ENCODE measurements around the gene AP4S1.
"Not testable (repeated sequence)": the region's sequence is repeated elsewhere in the genome, so short reads cannot be mapped to it uniquely, and the experiment has no call there.

The AP4S1 gene

GRCh38 chr14:31051511-31051910 is 26.1 kb downstream of the AP4S1 start:
- peaks cover 9% of the 10 kb centered on the region for H3K36me3 Mint-ChIP-seq (ENCODE audit: low read depth)
- no peak overlapping the region for H3K27ac Mint-ChIP-seq
- DNase-seq = no peak
- no peaks in the 10 kb centered on the region for H3K9me3 Mint-ChIP-seq
- H3K4me3 Mint-ChIP-seq = no peak overlapping the region
- no peak for TF ChIP-seq CTCF (IDR thresholded peaks at IDR 0.05)
- no peaks in the 10 kb centered on the region for H3K4me1 Mint-ChIP-seq
- H3K27me3 Mint-ChIP-seq (ENCODE audit: low read depth, poor library complexity) = no peaks in the 10 kb centered on the region

- H3K9me3 Mint-ChIP-seq; H3K27me3 Mint-ChIP-seq (ENCODE audit: low read depth, poor library complexity); H3K36me3 Mint-ChIP-seq (ENCODE audit: low read depth); H3K27ac Mint-ChIP-seq; DNase-seq; H3K4me3 Mint-ChIP-seq; H3K4me1 Mint-ChIP-seq: not testable (repeated sequence)
Measured at GRCh38 chr14:31052905-31053586, 27.6 kb downstream of the AP4S1 start.

- H3K27ac Mint-ChIP-seq = no peak overlapping the region
- H3K4me3 Mint-ChIP-seq = no peak overlapping the region
- DNase-seq = no peak
- H3K9me3 Mint-ChIP-seq = no peaks in the 10 kb centered on the region
- H3K36me3 Mint-ChIP-seq (ENCODE audit: low read depth) = no peaks in the 10 kb centered on the region
- no peaks in the 10 kb centered on the region for H3K27me3 Mint-ChIP-seq (ENCODE audit: low read depth, poor library complexity)
- TF ChIP-seq CTCF (IDR thresholded peaks at IDR 0.05) = no peak
- peaks cover 10% of the 10 kb centered on the region for H3K4me1 Mint-ChIP-seq
Measured at GRCh38 chr14:31057035-31057434, 31.6 kb downstream of the AP4S1 start.

- Mint-ChIP-seq H3K9me3 (no peaks in the 10 kb centered on the region), H3K4me1 (peaks cover 10% of the 10 kb centered on the region), H3K27me3 (ENCODE audit: low read depth, poor library complexity) (no peaks in the 10 kb centered on the region), H3K27ac (no peak overlapping the region), H3K36me3 (ENCODE audit: low read depth) (no peaks in the 10 kb centered on the region), H3K4me3 (no peak overlapping the region)
- no peak for DNase-seq
- TF ChIP-seq CTCF (IDR thresholded peaks at IDR 0.05) = no peak
Measured at GRCh38 chr14:31057701-31058364, 32.4 kb downstream of the AP4S1 start.

- no peak for TF ChIP-seq CTCF (IDR thresholded peaks at IDR 0.05)
- H3K9me3 Mint-ChIP-seq = no peaks in the 10 kb centered on the region
- DNase-seq = no peak
- no peak overlapping the region for H3K27ac Mint-ChIP-seq
- H3K4me1 Mint-ChIP-seq = peaks cover 10% of the 10 kb centered on the region
- no peaks in the 10 kb centered on the region for H3K27me3 Mint-ChIP-seq (ENCODE audit: low read depth, poor library complexity)
- H3K36me3 Mint-ChIP-seq (ENCODE audit: low read depth) = no peaks in the 10 kb centered on the region
- H3K4me3 Mint-ChIP-seq = no peak overlapping the region
Measured at GRCh38 chr14:31059152-31059924, 33.9 kb downstream of the AP4S1 start.

- no peak overlapping the region for H3K4me3 Mint-ChIP-seq
- no peak overlapping the region for H3K27ac Mint-ChIP-seq
- DNase-seq = no peak
- H3K9me3 Mint-ChIP-seq = no peaks in the 10 kb centered on the region
- TF ChIP-seq CTCF (IDR thresholded peaks at IDR 0.05) = no peak
- no peaks in the 10 kb centered on the region for H3K27me3 Mint-ChIP-seq (ENCODE audit: low read depth, poor library complexity)
- no peaks in the 10 kb centered on the region for H3K36me3 Mint-ChIP-seq (ENCODE audit: low read depth)
- peaks cover 10% of the 10 kb centered on the region for H3K4me1 Mint-ChIP-seq
Measured at GRCh38 chr14:31060253-31060875, 34.9 kb downstream of the AP4S1 start.

GRCh38 chr14:31062908-31063307 is 37.5 kb downstream of the AP4S1 start:
- H3K27ac Mint-ChIP-seq; H3K9me3 Mint-ChIP-seq; H3K4me1 Mint-ChIP-seq; H3K4me3 Mint-ChIP-seq; H3K27me3 Mint-ChIP-seq (ENCODE audit: low read depth, poor library complexity); H3K36me3 Mint-ChIP-seq (ENCODE audit: low read depth); DNase-seq: not testable (repeated sequence)
